NCI-H1694 (cell line): ENCODE results near the gene NTPCR.
"Not testable (repeated sequence)": the region's sequence is repeated elsewhere in the genome, so short reads cannot be mapped to it uniquely, and the experiment has no call there.

Source experiments
- DNase-seq: peaks from one replicate; lab custom pipeline; 2025; lab: John Stamatoyannopoulos, UW

Gene NTPCR

GRCh38 chr1:232927166-232927565 is 23.2 kb upstream of the NTPCR start:
- DNase-seq: not testable (repeated sequence)

DNA sequence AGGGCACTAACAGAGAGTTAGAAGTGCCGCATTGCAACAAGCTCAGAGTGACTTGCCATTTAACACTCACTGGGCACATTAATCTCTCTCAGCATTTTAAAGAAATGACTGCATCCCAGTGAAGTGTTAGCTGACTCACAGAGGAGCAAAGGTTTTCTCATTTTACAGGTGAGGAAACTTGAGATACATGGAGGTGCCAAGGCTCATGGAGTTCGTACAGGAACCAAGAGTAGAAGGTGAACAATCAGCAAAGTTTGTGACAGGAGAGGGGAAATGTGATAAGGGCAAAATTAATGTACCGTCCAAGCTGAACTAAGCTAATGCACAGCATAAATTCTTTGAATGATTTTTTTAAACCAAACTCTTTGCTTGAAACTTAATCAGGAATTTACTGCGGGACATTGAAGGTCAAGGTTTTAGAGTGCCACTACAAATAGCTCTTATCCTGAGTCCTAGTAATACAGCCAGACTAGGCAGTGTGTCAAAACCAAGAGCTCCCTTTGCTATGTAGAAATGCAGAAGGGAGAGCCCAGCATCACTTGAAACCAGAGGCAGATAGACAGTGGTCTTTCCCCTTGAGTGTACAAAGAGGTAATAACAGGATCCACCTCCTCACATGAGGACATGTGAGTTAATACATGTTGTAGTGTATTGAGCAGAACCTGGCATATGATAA is 22.4 kb upstream of the NTPCR start:
- DNase-seq: no peak

- no peak for DNase-seq
These were observed 17.7 kb upstream of the NTPCR start for GRCh38 chr1:232932486-232933425.

GRCh38 chr1:232936941-232937340 is 13.5 kb upstream of the NTPCR start:
- no peak for DNase-seq

DNA sequence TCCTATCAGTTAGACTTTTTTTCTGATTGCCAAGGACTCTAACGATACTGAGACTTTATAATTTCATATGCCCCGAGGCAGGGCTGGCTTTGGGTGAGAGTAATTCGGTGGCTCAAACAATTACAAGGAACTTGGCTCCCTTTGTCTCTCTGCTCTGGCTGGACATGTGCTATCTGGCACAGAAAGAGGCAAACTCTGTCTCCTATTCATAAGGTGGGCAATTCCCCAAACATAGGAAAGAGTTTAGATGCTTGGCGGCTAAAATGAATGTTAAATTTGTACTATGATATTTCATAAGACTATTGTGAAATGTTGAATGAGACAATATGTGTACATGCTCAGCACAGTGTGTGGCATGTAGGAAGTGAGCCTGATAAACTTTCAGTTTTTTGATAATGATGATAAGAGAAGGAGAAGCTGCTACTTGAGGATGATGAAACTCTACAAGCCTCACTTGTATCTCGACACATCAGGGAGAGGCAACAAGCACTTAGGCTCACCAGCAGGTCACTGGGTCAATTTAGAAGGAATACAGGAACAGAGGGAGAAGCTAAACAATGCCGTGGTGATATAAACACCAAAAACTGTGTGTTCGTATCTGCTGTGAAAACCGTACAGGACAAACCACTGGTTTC is 12.6 kb upstream of the NTPCR start:
- no peak for DNase-seq

DNA sequence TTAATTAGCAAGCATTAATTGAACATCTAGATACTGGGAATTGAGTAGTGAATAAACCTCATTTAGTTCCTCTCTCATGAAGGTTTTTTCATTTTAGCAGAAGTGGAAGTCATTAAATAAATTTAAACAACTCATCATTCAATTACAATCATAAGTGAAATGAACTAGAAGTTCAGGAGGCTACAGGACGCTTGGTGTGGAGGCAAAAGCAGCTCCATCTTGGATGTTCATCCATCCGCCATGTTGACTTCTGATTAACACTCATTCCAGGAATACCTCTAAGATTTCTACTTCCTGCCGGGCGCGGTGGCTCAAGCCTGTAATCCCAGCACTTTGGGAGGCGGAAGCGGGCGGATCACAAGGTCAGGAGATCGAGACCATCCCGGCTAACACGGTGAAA is 11.5 kb upstream of the NTPCR start:
- DNase-seq: no peak

- no peak for DNase-seq
These were observed 10.7 kb upstream of the NTPCR start for GRCh38 chr1:232939748-232940147.

DNA sequence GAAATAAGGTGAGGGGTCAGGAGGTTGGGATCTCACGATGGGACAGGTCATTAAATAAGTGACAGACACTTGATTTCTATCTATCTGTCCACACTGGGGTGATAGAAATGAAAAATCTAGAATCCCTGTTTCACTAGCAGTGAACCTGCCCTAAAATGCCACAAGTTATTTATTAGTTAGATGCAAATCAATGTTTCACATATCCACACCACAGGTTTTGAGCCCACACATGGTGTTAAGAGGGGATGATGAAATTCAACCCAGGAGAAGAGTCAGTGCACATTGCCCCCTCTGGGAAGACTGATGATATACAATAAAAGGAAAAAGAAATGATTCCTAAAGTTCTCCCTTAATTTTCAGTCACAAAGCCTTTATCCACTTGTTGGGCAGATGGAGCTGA is 10.1 kb upstream of the NTPCR start:
- no peak for DNase-seq

- no peak for DNase-seq
These were observed 7.8 kb upstream of the NTPCR start for GRCh38 chr1:232942413-232943294.

- no peak for DNase-seq
These were observed 6.6 kb upstream of the NTPCR start for GRCh38 chr1:232943679-232944252.

DNA sequence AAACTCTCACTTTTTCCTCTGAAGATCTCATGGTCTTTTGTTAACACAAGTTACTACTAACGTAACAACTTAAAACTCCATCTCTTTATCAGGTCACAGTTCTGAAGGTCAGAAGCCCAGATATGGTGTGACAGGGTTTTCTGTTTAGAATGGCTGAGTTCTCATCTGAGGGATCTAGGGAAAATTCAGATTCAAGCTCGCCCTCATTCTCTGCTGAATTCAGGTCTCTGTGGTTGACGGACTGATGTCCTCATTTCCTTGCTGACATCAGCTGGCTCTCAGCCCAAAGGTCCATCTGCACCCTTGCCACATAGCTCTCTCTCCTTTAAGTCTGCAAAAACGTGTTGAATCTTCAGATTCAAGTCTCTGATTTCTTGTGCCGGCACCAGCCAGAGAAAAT is 6.1 kb upstream of the NTPCR start:
- DNase-seq: no peak

DNA sequence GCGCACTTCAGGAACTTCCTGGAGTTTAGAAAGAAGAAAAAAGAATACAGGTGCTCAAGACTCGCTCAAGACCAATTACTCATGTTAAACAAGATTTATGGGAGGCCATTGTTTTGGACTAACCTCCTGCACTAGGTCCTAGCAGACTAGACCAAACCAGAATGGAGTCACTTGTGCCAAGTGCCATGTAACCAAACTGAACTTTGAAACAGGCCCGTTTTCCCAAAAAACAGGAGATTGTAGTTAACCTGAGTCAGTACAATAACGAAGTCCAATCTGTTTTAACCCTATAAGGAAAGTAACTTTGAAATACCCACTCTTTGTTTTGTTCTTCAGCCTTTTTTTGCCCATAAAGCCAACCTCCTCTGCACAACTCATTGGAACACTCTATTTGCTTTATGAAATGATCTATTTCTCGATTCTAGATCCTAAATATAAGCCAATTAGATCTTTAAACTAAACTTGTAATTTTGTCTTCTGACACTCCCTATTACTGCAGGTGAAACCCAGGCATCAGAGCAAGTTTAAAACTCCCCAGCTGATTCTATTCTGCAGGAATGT is 695 bp upstream of the NTPCR start:
- DNase-seq: no peak

DNA sequence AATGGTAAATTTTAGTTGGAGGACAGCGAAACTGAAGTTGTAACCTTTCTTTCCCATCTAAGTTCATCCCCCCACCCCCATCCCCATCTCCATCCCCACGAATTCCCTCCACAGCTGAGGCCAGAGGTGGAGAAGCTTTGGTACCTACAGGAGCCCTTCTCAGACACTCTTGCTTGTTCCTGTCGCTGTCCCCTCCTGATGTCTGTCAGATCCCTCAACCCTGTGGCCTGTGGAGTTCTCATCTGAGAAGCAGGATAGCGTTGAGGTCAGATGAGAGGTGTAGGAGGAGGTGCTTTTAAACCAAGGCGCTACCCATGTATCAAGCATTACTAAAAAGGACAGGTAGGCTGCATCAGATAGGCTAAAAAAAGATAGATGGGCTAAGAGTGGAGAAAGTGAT is 769 bp downstream of the NTPCR start:
- no peak for DNase-seq

DNA sequence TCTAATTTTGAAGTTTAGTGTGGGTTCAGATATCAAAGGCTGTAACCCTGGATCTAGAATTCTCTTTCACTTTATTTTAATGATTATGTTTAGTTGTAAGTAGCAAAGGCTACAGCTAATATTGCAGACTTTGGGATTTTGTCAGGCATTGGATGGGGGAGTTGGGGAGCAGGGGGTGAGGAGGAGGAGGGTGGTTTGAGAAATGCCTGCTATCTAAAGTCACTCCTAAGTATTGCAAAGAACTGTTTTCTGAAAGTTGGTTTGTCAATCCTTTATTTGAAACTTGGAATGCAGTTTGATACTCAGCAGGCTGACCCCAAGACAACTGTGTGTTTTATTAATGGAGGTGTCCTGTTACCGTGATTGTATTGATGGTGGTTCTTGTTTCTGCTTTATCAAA is 1.2 kb downstream of the NTPCR start:
- DNase-seq: no peak

DNA sequence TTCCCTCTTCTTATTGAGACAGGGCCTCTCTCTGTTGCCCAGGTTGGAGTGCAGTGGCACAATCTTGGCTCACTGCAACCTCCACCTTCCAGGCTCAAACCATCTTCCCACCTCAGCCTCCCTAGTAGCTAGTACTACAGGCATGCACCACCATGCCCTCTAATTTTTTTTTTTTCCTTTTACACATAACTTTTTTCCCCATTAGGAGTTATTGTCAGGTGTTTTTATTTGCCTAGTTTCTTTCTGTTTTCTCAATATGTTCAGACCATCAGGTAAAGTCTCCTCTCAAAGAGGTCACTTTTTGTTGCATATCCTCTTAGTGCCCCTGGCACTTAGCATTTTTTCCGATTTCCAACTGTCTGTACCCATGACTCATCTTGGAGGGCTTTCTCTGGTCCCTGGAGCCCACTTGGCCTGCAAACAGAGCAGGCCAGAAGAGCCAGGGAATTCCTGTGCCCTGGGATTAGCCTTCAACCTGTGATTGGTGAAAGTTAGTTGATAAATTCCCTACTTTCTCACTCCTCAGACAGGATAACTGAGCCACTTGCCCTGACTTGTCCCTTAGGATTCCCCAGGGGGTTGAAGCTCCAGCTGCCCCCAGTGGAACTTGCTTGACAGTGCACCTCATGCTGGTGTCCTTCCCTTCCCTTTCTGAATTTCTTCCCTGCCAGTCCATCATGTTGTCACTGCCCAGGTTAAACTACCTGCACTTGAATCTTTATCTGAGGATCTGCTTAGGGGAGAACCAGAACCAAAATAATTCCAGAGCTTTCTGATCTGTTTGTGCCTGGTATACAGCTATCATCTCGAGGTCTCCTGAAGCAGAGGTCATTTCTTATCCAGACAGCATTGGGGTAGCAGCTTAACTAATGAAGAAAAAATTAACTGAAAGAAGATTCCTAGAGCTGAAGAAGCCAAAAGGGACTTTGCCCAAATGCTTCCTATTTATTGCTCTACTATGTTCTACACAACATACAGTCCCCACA is 2.4 kb downstream of the NTPCR start:
- DNase-seq: peak; percentile 52

- DNase-seq: no peak
These were observed 4.4 kb downstream of the NTPCR start for GRCh38 chr1:232954594-232955365.

- DNase-seq: no peak
These were observed 5.7 kb downstream of the NTPCR start for GRCh38 chr1:232956081-232956480.

- DNase-seq: no peak
These were observed 7.7 kb downstream of the NTPCR start for GRCh38 chr1:232958067-232958466.
